HG03354 (cell line): ENCODE data around the gene EPM2AIP1.
"Not testable (repeated sequence)": the region's sequence is repeated elsewhere in the genome, so short reads cannot be mapped to it uniquely, and the experiment has no call there.

Experiments used
- ATAC-seq: cut with Tn5 transposase; IDR thresholded peaks from one replicate; pipeline ENCODE4 v1.9.1; 2021; ENCODE audit warnings: mild to moderate bottlenecking; ENCODE audit not compliant: unreplicated experiment, poor library complexity, severe bottlenecking

EPM2AIP1 gene

DNA sequence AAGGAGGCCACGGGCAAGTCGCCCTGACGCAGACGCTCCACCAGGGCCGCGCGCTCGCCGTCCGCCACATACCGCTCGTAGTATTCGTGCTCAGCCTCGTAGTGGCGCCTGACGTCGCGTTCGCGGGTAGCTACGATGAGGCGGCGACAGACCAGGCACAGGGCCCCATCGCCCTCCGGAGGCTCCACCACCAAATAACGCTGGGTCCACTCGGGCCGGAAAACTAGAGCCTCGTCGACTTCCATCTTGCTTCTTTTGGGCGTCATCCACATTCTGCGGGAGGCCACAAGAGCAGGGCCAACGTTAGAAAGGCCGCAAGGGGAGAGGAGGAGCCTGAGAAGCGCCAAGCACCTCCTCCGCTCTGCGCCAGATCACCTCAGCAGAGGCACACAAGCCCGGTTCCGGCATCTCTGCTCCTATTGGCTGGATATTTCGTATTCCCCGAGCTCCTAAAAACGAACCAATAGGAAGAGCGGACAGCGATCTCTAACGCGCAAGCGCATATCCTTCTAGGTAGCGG lies at the start of gene EPM2AIP1:
Gene EPM2AIP1 (minus strand): TSS at position 326 of the 520 bp plus-strand sequence. CDS start 54 bp downstream, at position 272.
- peak; percentile 88 for ATAC-seq

DNA sequence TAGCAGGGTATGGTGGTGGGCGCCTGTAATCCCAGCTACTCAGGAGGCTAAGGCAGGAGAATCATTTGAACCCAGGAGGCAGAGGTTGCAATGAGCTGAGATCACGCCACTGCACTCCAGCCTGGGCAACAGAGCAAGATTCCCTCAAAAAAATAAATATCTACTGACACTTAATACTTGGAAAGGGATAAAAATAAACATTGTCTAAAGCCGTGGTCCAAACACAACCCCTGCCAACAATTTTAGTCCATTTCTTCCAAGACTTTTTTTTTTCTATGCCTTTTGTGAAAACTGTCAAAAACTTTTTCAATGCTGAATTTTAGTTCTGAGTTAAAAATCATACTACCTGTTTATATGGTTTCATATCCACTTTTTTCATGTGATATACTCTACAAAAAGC lies 49.8 kb upstream of the EPM2AIP1 start:
- not testable (repeated sequence) for ATAC-seq

DNA sequence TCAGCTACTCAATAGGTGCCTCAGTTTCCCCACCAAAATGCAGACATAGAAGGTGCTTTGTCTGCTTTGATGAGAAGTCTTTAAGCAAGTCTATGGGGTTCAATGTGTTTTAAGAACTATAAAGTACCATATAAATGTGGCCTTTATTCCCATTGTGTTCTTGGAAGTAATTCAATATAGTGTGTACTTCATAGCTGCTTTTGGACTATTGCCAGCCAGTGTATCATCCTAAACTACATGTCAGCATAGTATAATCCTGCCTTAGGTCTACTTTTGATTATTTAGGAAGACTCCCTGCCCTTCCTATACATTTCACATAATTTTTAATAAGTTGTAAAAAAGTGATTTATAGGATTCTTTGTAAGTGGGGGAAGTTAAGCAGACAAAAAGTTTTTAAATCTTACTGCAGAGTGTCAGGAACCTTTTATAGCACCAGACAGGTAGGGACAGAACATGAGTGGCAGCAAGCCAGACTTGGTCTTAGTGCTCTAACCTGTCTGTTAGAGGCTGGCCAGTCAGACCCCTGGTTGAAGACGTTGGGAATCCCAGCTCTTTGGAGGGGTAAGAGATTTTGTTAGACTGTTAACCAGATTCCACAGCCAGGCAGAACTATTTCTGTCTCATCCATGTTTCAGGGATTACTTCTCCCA lies 48.7 kb upstream of the EPM2AIP1 start:
- ATAC-seq = no peak

DNA sequence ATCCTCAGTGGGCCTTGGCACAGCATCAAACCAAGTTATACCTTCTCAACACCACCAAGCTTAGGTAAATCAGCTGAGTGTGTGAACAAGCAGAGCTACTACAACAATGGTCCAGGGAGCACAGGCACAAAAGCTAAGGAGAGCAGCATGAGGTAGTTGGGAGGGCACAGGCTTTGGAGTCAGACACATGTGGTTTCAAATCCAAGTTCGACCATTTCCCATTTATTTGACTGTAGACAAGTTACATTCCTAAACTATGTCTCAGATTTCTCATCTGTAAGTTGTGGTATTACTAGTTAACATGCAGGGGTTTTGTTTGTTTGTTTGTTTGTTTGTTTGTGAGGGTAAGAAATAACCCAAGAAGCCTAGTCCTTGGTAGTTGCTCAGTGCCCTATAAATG lies 47.3 kb upstream of the EPM2AIP1 start:
- ATAC-seq = no peak

DNA sequence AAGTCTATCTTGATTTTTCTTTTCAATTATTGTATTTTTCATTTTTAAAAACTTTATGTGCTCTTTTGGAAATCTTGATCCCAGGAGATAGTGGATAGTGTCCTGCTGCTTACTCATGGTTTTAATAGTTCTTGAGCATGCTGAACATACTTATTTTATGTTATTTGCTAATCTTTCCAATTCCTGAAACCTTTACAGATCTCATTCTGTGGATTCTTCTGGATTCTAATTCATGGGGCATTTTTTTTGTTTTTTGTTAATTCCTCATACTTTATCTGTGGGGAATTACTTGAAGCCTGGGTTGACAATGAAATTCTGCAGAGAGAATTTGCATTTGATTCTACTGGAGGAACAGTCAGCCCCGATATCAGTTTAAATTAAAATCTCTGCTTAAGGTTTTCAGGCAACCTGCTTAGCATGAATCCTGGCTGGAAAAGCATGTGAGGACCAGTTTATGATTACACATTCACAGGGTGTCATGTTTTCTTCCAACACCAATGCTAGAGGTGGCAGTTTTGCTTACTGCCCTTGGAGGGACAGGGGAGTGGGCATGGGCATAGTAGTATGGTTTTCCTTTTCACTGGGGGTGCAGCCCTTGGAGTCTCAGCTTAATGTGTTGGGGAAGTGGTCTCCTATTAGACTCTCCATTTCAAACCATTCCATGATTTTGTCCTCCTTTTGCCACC lies 46.4 kb upstream of the EPM2AIP1 start:
- ATAC-seq = no peak

DNA sequence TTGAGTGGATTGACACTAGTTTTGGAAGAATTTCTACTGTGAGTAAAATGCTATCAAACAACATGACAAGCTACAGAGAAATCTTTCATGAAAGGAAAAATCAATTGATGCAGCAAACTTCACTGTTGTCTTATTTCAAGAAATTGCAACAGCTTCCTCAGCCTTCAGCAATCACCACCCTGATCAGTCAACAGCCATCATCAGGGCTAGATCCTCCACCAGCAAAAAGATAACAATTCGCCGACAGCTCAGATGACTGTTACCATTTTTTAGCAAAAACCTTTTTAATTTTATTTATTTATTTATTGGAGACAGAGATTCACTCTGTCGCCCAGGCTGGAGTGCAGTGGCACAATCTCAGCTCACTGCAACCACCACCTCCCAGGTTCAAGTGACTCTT lies 44.4 kb upstream of the EPM2AIP1 start:
- ATAC-seq = no peak

DNA sequence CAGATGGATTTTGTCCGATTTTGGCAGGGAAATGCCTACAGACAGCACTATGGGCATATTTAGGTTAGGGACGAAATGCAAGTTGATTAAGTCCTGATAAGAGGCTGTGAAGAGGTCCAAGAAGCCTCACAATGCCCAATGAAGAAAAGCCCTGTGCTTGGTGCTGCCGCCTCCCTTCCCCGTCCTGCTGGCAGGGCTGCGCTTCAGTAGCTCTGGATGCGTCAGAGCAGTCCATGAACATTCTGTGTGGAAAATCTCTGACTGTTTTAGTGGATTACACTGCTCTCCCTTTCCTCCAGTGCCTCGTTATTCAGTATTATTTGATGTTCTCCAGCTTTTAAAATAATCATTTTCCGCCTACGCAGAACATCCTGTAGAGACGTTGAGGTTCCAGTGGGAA lies 40.0 kb upstream of the EPM2AIP1 start:
- ATAC-seq = no peak

DNA sequence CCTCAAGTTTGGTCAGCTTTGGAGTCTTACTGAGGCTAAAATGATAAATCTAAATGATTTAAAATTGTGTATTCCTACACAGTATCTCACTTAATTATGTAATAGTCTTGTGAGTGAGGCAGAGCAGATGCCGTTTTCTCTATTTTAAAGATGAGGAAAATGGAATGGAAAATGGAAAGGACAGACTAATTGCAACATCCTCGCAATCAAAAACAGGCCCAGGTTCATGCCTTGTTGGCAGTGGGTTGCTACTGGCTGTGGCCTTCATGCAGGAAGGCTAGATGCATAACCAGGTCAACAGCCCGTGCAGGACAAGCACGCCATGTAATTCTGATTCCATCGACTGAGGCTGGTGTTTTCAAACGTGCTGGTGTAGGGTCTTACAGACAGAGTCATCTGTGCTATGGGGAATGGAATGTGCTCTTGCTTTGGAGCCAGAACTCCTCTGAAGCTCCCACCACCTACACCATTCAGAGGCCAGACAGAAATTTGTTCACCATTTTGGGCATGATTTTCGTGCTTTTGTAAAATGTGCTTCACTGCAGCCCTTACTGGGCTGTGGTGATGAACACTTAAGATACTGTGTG lies 38.3 kb upstream of the EPM2AIP1 start:
- ATAC-seq = no peak

DNA sequence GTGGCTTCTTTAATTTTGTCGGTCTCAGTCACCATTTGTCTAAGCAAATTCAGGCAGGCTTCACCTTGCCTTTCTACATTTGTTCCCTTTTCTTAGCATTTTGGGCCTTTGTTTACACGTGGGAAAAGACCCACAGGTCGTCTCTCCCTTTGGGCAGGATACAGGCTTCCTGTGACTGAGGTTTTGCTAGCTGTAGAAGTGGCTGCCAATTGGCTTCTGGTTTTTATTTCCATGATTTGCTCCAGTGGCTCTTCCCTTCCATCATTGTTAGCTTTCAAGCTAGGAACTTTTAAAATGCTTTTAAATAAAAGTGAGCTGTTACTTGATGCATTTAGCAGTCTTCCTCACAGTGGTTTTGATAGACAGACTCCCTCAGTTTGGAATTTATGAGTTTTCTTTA lies 37.7 kb upstream of the EPM2AIP1 start:
- no peak for ATAC-seq

DNA sequence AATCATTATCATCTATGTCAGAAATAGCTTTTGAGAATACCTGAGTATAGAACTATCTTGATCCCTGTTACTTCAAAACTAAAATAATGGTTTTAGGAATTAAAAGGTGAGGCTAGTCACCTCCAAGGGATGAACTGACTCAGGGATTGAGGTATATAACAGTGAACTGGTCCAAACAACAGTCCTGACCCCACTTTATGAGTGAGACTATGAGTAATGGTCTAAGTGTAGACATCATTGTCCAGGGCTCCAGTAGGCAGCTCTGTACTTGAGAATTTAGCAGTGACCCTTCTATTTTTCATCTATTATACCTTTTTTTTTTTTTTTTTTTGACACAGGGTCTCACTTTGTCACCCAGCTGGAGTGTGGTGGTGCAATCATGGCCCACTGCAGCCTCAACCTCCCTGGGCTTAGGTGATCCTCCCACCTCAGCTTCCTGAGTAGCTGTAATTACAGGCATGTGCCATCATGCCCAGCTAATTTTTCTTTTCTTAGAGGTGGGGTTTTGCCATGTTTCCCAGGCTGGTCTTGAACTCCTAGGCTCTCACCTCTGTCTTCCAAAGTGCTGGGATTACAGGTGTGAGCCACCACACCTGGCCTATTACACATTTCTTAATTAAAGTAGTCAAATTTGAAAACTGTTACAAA lies 36.7 kb upstream of the EPM2AIP1 start:
- ATAC-seq = no peak

DNA sequence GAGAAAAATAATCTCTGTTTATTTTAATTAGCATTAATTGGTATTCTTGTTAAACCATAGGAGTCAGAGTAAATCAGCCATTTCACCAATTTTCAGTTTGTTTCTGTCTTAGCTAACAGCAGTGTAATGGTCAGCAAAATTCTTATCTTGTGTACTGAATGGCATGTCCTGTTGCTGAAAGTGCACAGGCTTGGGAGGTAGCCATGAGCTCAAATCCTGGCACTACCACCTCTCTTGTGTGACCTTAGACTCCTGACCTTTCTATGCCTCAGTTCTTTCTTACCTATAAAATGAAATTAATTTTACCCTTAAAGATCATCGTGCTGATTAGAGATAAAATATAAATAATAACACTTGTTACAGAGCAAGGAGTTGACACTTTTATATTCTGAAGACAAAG lies 36.2 kb upstream of the EPM2AIP1 start:
- no peak for ATAC-seq

DNA sequence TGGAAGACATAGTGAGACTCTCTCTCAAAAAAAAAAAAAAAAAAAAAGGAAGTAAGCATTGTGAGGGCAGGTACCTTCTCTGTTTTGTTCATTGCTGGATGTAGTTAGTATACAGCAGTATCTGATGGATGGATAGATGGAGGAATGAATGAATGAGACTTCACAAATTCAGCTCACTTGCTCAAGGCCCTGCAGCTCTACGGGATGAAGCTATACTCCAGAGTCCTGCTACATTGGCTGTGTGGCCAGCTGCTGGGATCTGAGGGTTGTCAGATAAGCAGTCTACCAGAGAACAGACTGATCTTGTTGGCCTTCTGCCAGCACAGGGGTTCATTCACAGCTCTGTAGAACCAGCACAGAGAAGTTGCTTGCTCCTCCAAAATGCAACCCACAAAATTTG lies 35.4 kb upstream of the EPM2AIP1 start:
- ATAC-seq = no peak

DNA sequence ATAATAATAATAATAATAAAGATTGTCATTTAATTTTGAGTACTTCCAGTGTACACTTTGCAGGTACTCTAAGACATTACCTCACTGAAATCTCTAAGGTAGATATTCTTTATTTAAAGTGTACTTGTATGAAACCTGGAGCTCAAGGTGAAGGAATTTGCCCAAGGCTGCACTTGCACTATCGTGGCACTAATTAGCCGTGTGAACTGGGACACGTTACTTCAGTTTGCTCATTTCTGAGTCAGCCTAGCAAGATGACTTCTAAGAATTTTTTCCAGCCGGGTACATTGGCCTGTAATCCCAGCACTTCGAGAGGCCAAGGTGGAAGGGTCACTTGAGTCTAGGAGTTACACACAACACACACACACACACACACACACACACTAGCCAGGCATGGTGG lies 33.9 kb upstream of the EPM2AIP1 start:
- ATAC-seq = no peak

DNA sequence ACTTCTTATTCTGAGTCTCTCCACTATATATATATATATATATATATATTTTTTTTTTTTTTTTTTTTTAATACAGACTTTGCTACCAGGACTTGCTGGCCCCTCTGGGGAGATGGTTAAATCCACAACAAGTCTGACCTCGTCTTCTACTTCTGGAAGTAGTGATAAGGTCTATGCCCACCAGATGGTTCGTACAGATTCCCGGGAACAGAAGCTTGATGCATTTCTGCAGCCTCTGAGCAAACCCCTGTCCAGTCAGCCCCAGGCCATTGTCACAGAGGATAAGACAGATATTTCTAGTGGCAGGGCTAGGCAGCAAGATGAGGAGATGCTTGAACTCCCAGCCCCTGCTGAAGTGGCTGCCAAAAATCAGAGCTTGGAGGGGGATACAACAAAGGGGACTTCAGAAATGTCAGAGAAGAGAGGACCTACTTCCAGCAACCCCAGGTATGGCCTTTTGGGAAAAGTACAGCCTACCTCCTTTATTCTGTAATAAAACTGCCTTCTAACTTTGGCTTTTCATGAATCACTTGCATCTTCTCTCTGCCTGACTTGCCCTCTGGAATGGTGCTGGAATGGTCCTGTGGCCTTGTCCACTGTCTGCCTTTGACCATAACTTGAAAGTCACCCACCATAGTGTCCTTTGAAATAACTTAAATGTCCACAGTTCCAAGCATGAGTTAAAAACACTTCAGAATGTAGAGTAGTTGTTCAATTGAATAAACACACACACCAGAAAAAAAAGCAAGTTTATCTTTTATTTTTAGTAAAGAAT lies 32.8 kb upstream of the EPM2AIP1 start:
- no peak for ATAC-seq

DNA sequence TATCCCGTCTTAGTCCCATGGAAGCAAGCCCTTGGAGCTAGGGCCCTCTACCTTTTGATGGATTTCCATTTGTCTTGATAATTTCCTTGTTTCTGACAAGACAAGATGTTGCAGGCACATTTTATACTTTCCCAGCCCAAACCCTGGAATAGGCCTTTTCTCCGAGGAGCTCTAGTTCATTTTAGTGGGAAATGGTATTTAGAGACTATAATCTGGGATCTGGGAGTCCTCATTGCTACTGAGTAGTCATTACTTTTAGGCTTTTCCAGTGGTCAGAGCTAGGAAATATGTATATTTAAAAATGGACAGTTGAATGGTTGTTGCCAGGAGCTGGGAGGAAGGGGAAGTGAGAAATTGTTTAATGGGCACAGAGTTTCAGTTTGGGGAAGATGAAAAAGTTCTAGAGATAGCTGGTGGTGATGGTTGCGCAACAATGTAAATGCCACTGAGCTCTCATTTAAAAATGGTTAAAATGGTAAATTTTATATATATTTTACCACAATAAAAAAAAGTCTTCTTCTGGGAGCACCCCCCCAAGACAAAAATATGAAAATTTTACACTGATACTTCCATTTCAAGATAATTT lies 32.0 kb upstream of the EPM2AIP1 start:
- ATAC-seq = no peak

DNA sequence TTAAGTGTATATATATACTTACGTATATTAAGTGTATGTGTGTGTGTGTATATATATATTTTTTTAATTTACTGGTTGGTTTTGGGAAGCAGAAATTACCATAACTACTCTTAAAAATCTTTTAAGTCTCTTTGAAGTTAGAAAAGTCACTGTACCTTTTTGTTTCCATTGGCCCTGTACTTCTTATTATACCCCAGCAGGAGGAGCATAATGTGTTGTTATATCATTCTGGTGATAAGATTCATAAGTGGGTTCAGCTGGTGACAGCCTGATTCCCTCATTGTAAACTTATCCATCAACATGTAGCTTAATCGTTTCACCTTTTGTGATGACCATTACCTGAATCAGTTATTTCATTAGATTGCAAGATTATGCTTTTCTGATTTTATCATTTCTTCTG lies 31.2 kb upstream of the EPM2AIP1 start:
- ATAC-seq = no peak

DNA sequence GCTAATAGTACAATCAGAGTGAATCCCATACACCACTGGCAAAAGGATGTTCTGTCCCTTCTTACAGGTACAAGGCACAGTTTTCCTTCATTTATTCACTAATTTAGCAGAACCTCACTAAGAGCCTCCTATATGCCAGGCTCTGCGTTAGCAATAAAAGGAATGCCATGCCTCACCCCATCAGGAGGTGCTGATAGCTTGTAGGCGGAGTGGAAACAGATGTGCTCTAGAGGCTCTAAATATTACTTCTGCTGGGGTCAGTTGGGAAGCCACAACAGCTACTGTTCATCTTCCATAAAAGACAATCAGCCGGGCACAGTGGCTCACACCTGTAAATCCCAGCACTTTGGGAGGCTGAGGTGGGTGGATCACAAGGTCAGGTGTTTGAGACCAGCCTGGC lies 24.8 kb upstream of the EPM2AIP1 start:
- ATAC-seq = no peak

DNA sequence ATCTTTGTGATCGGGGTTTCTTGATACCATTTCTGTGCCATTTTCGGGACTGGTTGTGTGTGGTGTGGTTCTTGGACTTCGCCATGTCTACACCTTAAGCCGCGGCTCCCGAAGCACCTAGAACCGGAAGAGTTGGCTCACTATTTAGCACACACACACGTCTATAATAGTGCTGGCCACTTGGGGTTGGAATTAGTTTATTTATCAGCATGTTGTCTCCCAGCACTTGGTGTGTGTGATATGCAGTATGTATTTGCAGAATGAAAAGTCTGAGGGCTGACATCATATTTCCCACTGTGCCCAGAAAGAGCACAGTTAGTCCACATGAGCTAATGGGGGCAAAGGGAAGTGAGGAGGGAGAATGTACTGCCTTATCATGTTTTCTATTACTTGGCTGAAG lies 24.0 kb upstream of the EPM2AIP1 start:
- no peak for ATAC-seq

DNA sequence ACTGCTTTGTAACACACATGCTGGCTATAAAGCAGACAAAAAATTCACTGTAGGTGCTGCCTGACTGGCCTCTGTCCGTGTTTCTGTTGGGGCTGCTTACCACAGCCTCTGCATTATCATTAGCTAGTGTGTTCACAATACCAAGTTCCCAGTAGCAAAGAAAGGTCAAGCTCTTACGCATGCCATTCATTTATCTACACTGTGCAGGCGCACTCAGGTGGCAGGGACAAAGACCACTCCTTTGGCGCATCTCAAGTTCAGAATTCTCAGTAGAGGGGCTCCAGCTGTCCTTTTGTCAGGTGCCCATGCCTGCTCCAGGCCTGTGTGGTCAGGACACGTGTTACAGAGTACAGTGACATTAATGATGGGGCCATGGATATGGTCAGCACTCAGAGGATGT lies 22.7 kb upstream of the EPM2AIP1 start:
- no peak for ATAC-seq

DNA sequence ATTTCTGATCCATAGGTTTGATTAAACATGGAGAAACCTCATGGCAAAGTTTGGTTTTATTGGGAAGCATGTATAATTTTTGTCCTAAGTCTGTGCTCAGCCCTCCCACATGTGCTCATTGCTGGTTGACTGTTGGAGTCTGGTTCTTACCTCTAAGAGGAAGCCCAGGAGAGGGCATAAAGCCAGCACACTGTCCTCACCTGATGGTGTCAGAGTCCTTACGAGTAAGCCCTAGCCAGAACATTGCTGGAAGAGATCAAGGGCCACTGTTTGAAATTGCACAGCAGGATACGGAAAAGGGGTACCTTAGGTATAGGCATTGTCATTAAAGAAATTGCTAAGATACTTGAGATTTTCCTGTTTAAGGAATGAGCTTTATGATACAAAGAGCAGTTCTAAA lies 21.7 kb upstream of the EPM2AIP1 start:
- no peak for ATAC-seq
